Activated gamma-delta T cell treated with anti-CD3 and anti-CD28 coated beads, Interleukin-2, amount 50 U/mL, for 16 hours (primary cell): ENCODE data around the gene TNIK.

Experiments
- DNase-seq: peaks from one replicate; pipeline ENCODE4 v3.0.0-alpha.2; 2020; ENCODE audit warnings: low read depth

Gene TNIK

GRCh38 chr3:171159822-171160157, 300.4 kb downstream of the TNIK start:
- DNase-seq = no peak

GRCh38 chr3:171159024-171159821, 301.0 kb downstream of the TNIK start:
- DNase-seq = no peak

GRCh38 chr3:171157980-171158379, 302.2 kb downstream of the TNIK start:
- DNase-seq = no peak

GRCh38 chr3:171157286-171157685, 302.9 kb downstream of the TNIK start:
- no peak for DNase-seq

GRCh38 chr3:171156401-171157010, 303.7 kb downstream of the TNIK start:
- no peak for DNase-seq

- no peak for DNase-seq
Measured at GRCh38 chr3:171155122-171155700, 305.0 kb downstream of the TNIK start.

GRCh38 chr3:171150945-171151344, 309.3 kb downstream of the TNIK start:
- DNase-seq = no peak

- DNase-seq = no peak
Measured at GRCh38 chr3:171149526-171150116, 310.6 kb downstream of the TNIK start.

GRCh38 chr3:171145798-171146197, 314.4 kb downstream of the TNIK start:
- DNase-seq = no peak

- DNase-seq = no peak
Measured at GRCh38 chr3:171142985-171143384, 317.2 kb downstream of the TNIK start.

- DNase-seq = no peak
Measured at GRCh38 chr3:171140246-171140645, 320.0 kb downstream of the TNIK start.

GRCh38 chr3:171138027-171138426, 322.2 kb downstream of the TNIK start:
- no peak for DNase-seq

GRCh38 chr3:171135549-171135948, 324.7 kb downstream of the TNIK start:
- no peak for DNase-seq

GRCh38 chr3:171133796-171134569, 326.2 kb downstream of the TNIK start:
- no peak for DNase-seq

- no peak for DNase-seq
Measured at GRCh38 chr3:171133337-171133736, 326.9 kb downstream of the TNIK start.

- DNase-seq = no peak
Measured at GRCh38 chr3:171132873-171133272, 327.3 kb downstream of the TNIK start.

- no peak for DNase-seq
Measured at GRCh38 chr3:171129827-171130226, 330.4 kb downstream of the TNIK start.

GRCh38 chr3:171127611-171128010, 332.6 kb downstream of the TNIK start:
- DNase-seq = no peak

GRCh38 chr3:171126478-171127209, 333.6 kb downstream of the TNIK start:
- no peak for DNase-seq

GRCh38 chr3:171125010-171125409, 335.2 kb downstream of the TNIK start:
- DNase-seq = no peak

- DNase-seq = no peak
Measured at GRCh38 chr3:171123915-171124314, 336.3 kb downstream of the TNIK start.

GRCh38 chr3:171122861-171123260, 337.3 kb downstream of the TNIK start:
- DNase-seq = no peak
